SK-N-SH treated with all-trans-retinoic acid at 6 μM for 48 hours (cell line): ENCODE data around the gene RPL39L.

Source experiments
- RARB ChIP-seq: fragments of 250-450 bp; sonication (Bioruptor Pico); IDR thresholded peaks from 2 replicates; pipeline ENCODE4 v1.8.0; 2021; ENCODE audit warnings: mild to moderate bottlenecking, moderate library complexity
- ZFP3 ChIP-seq: fragments of 250-450 bp; sonication (Bioruptor Pico); IDR thresholded peaks from 2 replicates; pipeline ENCODE4 v1.5.0; 2020; ENCODE audit warnings: mild to moderate bottlenecking, moderate library complexity
- ZFP30 ChIP-seq: fragments of 450-650 bp; formaldehyde crosslinking; IDR thresholded peaks from 2 replicates; pipeline ENCODE4 v1.5.0; 2022; ENCODE audit warnings: mild to moderate bottlenecking, moderate library complexity
- TF ChIP-seq, protein P1 (sequence below): fragments of 250-450 bp; sonication (Bioruptor Pico); IDR thresholded peaks from 2 replicates; pipeline ENCODE4 v1.5.0; 2020; ENCODE audit warnings: mild to moderate bottlenecking, moderate library complexity
- TF ChIP-seq, protein P2 (sequence below): fragments of 250-450 bp; sonication (Bioruptor Pico); IDR thresholded peaks from 2 replicates; pipeline ENCODE4 v1.8.0; 2021; ENCODE audit warnings: low read depth, mild to moderate bottlenecking, moderate library complexity, borderline replicate concordance

DNA sequence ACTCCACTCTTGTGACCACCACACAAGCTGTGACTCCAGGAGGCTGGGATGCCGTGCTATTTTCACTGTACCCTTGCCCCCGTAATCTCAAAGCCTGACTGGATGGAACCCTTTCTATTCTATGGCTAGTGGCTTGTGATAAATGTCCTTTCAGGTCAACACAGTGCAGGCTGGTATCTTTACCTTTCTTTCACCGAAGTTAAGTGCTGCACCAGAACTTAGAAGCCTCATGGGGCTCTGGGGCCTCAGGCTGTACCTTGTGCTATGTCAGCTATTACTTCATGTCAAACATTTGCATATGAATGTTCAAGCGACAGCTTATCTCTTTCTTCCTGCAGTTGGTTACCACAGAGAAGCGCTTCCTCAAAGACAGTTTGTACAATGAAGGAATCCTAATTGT, 66.8 kb downstream of the RPL39L start:
- TF ChIP-seq, protein P1, sequence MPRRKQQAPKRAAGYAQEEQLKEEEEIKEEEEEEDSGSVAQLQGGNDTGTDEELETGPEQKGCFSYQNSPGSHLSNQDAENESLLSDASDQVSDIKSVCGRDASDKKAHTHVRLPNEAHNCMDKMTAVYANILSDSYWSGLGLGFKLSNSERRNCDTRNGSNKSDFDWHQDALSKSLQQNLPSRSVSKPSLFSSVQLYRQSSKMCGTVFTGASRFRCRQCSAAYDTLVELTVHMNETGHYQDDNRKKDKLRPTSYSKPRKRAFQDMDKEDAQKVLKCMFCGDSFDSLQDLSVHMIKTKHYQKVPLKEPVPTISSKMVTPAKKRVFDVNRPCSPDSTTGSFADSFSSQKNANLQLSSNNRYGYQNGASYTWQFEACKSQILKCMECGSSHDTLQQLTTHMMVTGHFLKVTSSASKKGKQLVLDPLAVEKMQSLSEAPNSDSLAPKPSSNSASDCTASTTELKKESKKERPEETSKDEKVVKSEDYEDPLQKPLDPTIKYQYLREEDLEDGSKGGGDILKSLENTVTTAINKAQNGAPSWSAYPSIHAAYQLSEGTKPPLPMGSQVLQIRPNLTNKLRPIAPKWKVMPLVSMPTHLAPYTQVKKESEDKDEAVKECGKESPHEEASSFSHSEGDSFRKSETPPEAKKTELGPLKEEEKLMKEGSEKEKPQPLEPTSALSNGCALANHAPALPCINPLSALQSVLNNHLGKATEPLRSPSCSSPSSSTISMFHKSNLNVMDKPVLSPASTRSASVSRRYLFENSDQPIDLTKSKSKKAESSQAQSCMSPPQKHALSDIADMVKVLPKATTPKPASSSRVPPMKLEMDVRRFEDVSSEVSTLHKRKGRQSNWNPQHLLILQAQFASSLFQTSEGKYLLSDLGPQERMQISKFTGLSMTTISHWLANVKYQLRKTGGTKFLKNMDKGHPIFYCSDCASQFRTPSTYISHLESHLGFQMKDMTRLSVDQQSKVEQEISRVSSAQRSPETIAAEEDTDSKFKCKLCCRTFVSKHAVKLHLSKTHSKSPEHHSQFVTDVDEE (CRISPR knock-in tag), result no peak
- TF ChIP-seq ZFP3 (no peak), ZFP30 (CRISPR knock-in tag) (no peak), RARB (no peak)
- TF ChIP-seq, protein P2, sequence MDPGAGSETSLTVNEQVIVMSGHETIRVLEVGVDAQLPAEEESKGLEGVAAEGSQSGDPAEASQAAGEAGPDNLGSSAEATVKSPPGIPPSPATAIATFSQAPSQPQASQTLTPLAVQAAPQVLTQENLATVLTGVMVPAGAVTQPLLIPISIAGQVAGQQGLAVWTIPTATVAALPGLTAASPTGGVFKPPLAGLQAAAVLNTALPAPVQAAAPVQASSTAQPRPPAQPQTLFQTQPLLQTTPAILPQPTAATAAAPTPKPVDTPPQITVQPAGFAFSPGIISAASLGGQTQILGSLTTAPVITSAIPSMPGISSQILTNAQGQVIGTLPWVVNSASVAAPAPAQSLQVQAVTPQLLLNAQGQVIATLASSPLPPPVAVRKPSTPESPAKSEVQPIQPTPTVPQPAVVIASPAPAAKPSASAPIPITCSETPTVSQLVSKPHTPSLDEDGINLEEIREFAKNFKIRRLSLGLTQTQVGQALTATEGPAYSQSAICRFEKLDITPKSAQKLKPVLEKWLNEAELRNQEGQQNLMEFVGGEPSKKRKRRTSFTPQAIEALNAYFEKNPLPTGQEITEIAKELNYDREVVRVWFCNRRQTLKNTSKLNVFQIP (CRISPR knock-in tag), result no peak
